CD14-positive monocyte (primary cell): ENCODE results near the gene YWHAE. TPM values are rescaled to one million over a fixed set of nuclear protein-coding genes. Genes with fewer than 3 reads are reported as not detected.
A peak's percentile ranks its signal among the peaks of the same experiment; 100 is the strongest.

Experiments
- DNase-seq, 3 donors: peaks; one replicate each; pipeline ENCODE4 v3.0.0-alpha.2; 2011 to 2022
- H2AFZ ChIP-seq: 2 replicates; pipeline ENCODE4 v1.6.0; 2012; ENCODE audit warnings: mild to moderate bottlenecking, low read depth, low read length, inconsistent platforms; ENCODE audit not compliant: insufficient read depth, poor library complexity, severe bottlenecking
- H3K27ac ChIP-seq, 2 donors: 1 replicate in 1 of 2; 2 replicates in 1 of 2; pipeline ENCODE4 v1.5.1; 2012 to 2013; ENCODE audit warnings: low read length in 2 of 2, control low read depth in 1 of 2, inconsistent platforms in 1 of 2, low read depth in 1 of 2, mild to moderate bottlenecking in 1 of 2
- H3K27me3 ChIP-seq, 2 donors: one replicate each; pipeline versions ENCODE4 v1.6.0 to v1.6.1; 2011 to 2013; ENCODE audit warnings: low read length in 2 of 2; ENCODE audit not compliant: control insufficient read depth in 2 of 2, insufficient read depth in 2 of 2
- H3K36me3 ChIP-seq, 2 donors: replicated peaks in 1 of 2; 1 replicate in 1 of 2; 2 replicates in 1 of 2; pipeline versions ENCODE4 v1.5.1 to v1.6.1; 2012 to 2013; ENCODE audit warnings: low read length in 2 of 2, control low read depth in 1 of 2, inconsistent platforms in 1 of 2, mild to moderate bottlenecking in 1 of 2; ENCODE audit not compliant: insufficient read depth in 2 of 2, control insufficient read depth in 1 of 2
- H3K4me1 ChIP-seq, 2 donors: 1 replicate in 1 of 2; 2 replicates in 1 of 2; pipeline versions ENCODE4 v1.5.1 to v1.6.1; 2012 to 2013; ENCODE audit warnings: low read length in 2 of 2, control low read depth in 1 of 2, inconsistent platforms in 1 of 2, mild to moderate bottlenecking in 1 of 2, moderate library complexity in 1 of 2; ENCODE audit not compliant: insufficient read depth in 2 of 2, control insufficient read depth in 1 of 2
- H3K4me2 ChIP-seq: replicated peaks from 2 replicates; pipeline ENCODE3; 2012; ENCODE audit warnings: low read length, moderate library complexity, mild to moderate bottlenecking; ENCODE audit not compliant: poor library complexity, severe bottlenecking; ENCODE audit errors: extremely low read depth
- H3K4me3 ChIP-seq, 3 experiments: fragments of 200-600 bp in 1 of 3; sonication (generic) in 1 of 3; replicated peaks in 1 of 3; 1 replicate in 2 of 3; 2 replicates in 1 of 3; pipeline ENCODE4 v1.5.1; 2011 to 2013; ENCODE audit warnings: low read length in 3 of 3, mild to moderate bottlenecking in 3 of 3, control low read depth in 2 of 3, low read depth in 2 of 3, inconsistent platforms in 1 of 3, moderate library complexity in 1 of 3
- H3K79me2 ChIP-seq: 2 replicates; pipeline ENCODE4 v1.6.0; 2012; ENCODE audit warnings: mild to moderate bottlenecking, control low read depth, inconsistent platforms, low read length, moderate library complexity; ENCODE audit not compliant: insufficient read depth
- H3K9ac ChIP-seq: 2 replicates; pipeline ENCODE4 v1.6.0; 2017; ENCODE audit warnings: low read length, mild to moderate bottlenecking; ENCODE audit not compliant: insufficient read depth, poor library complexity, severe bottlenecking
- H3K9me3 ChIP-seq, 2 donors: replicated peaks in 1 of 2; 1 replicate in 1 of 2; 2 replicates in 1 of 2; pipeline versions ENCODE4 v1.5.1 to v1.6.1; 2012 to 2013; ENCODE audit warnings: low read length in 2 of 2, control low read depth in 1 of 2; ENCODE audit not compliant: control insufficient read depth in 1 of 2, insufficient read depth in 1 of 2
- H4K20me1 ChIP-seq: 2 replicates; pipeline ENCODE4 v1.6.0; 2012; ENCODE audit warnings: mild to moderate bottlenecking, low read length, control low read depth, moderate library complexity; ENCODE audit not compliant: insufficient read depth
- H3K27ac Mint-ChIP-seq, 7 donors: one replicate each; pipeline ENCODE4 v1.8.0; 2020; ENCODE audit warnings: mild to moderate bottlenecking in 7 of 7, mixed read lengths in 7 of 7, moderate library complexity in 6 of 7, inconsistent platforms in 2 of 7
- H3K27me3 Mint-ChIP-seq, 3 donors: one replicate each; pipeline ENCODE4 v1.8.0; 2021 to 2022; ENCODE audit warnings: low read depth in 3 of 3, mild to moderate bottlenecking in 3 of 3, mixed read lengths in 3 of 3, moderate library complexity in 3 of 3, inconsistent platforms in 1 of 3
- H3K36me3 Mint-ChIP-seq, 2 donors: one replicate each; pipeline ENCODE4 v1.8.0; 2020; ENCODE audit warnings: mixed read lengths in 2 of 2, inconsistent platforms in 1 of 2, mild to moderate bottlenecking in 1 of 2
- H3K4me1 Mint-ChIP-seq: one replicate; pipeline ENCODE4 v1.8.0; 2020; ENCODE audit warnings: mild to moderate bottlenecking, mixed read lengths
- H3K4me3 Mint-ChIP-seq, 2 donors: one replicate each; pipeline ENCODE4 v1.8.0; 2020; ENCODE audit warnings: mild to moderate bottlenecking in 2 of 2, mixed read lengths in 2 of 2, moderate library complexity in 1 of 2
- H3K9me3 Mint-ChIP-seq, 7 donors: one replicate each; pipeline ENCODE4 v1.8.0; 2020 to 2022; ENCODE audit warnings: mixed read lengths in 7 of 7, mild to moderate bottlenecking in 6 of 7, moderate library complexity in 6 of 7, inconsistent platforms in 2 of 7
- WGBS: methylation state at CpG from one replicate; pipeline ENCODE4 v1.1.5; 2013; ENCODE audit warnings: missing lambda C conversion rate; ENCODE audit not compliant: insufficient coverage; 5-methylcytosine and 5-hydroxymethylcytosine counted together
- intact Hi-C, 2 donors: fragments of 100-400 bp; cut with micrococcal nuclease; formaldehyde crosslinking; loops; one replicate each; pipeline versions ENCODE4 v1.15.0 to v1.15.1; 2023
- polyA plus RNA-seq, 3 donors: library from polyadenylated mRNA; depleted of rRNA in 1 of 3; unstranded in 2 of 3; stranded (reverse) in 1 of 3; fragments of 300-500 nt in 2 of 3; fragments of >200 nt in 1 of 3; fragmentation: Illumina TruSeq in 2 of 3; gene quantifications; 1 replicate in 2 of 3; 2 replicates in 1 of 3; pipeline ENCODE4 v1.2.3, GENCODE V29; 2012 to 2021
- TF ChIP-seq, protein P1 (sequence below): fragments of 200-600 bp; IDR thresholded peaks from one replicate; pipeline ENCODE4 v1.8.0; 2022; ENCODE audit warnings: antibody characterized with exemption, mild to moderate bottlenecking

The YWHAE gene
- polyA plus RNA-seq, 3 donors: 165 to 185 (median 168) TPM

DNA sequence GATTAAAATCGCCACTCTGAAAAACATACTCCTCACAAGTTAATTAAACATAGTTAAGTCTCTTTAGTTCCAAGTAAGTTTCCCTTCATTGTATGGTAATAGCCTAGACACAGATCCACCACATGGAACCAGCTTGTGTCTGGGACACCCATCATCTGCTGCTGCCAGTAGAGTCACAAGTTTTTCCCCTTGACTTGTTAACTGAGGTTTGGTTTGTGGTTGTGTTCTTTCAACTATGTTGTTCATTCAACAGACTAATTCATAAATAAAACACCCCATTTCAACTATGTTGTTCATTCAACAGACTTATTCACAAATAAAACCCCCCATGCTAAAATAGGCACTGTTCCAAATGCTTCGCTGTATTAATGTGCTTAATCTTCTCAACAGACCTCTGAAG, 24.4 kb downstream of the YWHAE start:
- Histone ChIP-seq H3K9me3 (no peaks in the 10 kb centered on the region), H3K36me3 (peaks cover 7 to 41% of the 10 kb centered on the region in 2 donors), H3K27ac (peak overlapping the region in 1 of 2 donors; percentile 48), H2AFZ (no peak overlapping the region), H3K79me2 (peaks cover 100% of the 10 kb centered on the region), H3K4me2 (no peak overlapping the region), H3K9ac (no peak overlapping the region), H3K4me1 (no peaks in the 10 kb centered on the region), H3K27me3 (no peaks in the 10 kb centered on the region), H3K4me3 (no peak overlapping the region), H4K20me1 (peaks cover 100% of the 10 kb centered on the region)
- DNase-seq: no peak
- no peak overlapping the region for H3K4me3 Mint-ChIP-seq
- intact Hi-C loops: no loop called here
- TF ChIP-seq, protein P1, sequence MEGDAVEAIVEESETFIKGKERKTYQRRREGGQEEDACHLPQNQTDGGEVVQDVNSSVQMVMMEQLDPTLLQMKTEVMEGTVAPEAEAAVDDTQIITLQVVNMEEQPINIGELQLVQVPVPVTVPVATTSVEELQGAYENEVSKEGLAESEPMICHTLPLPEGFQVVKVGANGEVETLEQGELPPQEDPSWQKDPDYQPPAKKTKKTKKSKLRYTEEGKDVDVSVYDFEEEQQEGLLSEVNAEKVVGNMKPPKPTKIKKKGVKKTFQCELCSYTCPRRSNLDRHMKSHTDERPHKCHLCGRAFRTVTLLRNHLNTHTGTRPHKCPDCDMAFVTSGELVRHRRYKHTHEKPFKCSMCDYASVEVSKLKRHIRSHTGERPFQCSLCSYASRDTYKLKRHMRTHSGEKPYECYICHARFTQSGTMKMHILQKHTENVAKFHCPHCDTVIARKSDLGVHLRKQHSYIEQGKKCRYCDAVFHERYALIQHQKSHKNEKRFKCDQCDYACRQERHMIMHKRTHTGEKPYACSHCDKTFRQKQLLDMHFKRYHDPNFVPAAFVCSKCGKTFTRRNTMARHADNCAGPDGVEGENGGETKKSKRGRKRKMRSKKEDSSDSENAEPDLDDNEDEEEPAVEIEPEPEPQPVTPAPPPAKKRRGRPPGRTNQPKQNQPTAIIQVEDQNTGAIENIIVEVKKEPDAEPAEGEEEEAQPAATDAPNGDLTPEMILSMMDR: no peak
- no peaks in the 10 kb centered on the region for H3K27me3 Mint-ChIP-seq
- H3K27ac Mint-ChIP-seq: peak overlapping the region in 2 of 7 donors; percentile 8 to 88
- H3K9me3 Mint-ChIP-seq: no peaks in the 10 kb centered on the region
- WGBS: 86% methylated on average over 1 of the region's 2 CpGs
- peaks cover 46% of the 10 kb centered on the region for H3K4me1 Mint-ChIP-seq
- peaks cover 12 to 40% of the 10 kb centered on the region in 2 donors for H3K36me3 Mint-ChIP-seq

DNA sequence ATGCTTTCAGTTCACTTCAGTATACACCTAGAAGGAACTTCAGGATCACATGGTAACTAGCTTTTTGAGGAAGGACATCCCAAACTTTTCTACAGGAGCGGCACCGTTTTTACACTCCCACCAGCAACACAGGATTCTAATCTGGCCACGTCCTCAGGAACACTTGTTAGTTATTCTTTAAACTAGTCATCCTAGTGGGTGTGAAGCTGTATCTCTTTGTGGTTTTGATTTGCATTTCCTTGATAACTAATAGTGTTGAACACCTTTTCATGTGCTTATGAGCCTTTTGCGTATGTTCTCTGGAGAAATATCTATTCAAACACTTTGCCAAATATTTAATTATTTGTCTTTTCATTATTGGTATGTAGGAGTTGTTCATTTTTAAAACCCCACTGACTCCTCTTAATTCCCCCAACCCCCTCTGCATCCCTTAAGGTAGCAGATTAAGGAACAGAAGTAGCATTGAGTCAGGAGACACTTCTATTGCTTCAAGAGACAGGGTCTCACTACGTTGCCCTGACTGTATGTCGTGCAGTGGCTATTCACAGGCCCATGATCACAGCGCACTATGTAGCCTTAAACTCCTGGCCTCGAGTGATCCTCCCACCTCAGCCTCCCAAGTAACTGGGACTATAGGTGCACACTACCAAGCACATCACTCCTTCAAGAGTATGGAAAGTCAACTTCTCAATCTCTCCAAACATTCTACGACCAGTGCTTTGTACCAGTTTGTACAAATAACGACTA, 25.4 kb downstream of the YWHAE start:
- no peaks in the 10 kb centered on the region for H3K9me3 ChIP-seq
- H3K27ac Mint-ChIP-seq: peak overlapping the region in 3 of 7 donors; percentile 13 to 61 (median 47)
- intact Hi-C loops: no loop called here
- no peaks in the 10 kb centered on the region for H3K27me3 ChIP-seq
- no peaks in the 10 kb centered on the region for H3K27me3 Mint-ChIP-seq
- no peak overlapping the region for H3K9ac ChIP-seq
- peaks cover 12 to 33% of the 10 kb centered on the region in 2 donors for H3K36me3 Mint-ChIP-seq
- no peak overlapping the region for H3K4me3 Mint-ChIP-seq
- no peak for DNase-seq
- 100% methylated on average over 5 of the region's 10 CpGs for WGBS
- no peaks in the 10 kb centered on the region for H3K9me3 Mint-ChIP-seq
- H3K4me3 ChIP-seq: no peak overlapping the region
- no peak overlapping the region for H2AFZ ChIP-seq
- H3K4me2 ChIP-seq: no peak overlapping the region
- peaks cover 100% of the 10 kb centered on the region for H4K20me1 ChIP-seq
- H3K36me3 ChIP-seq: peaks cover 7 to 41% of the 10 kb centered on the region in 2 donors
- peak overlapping the region in 1 of 2 donors; percentile 3 for H3K27ac ChIP-seq
- H3K4me1 Mint-ChIP-seq: peaks cover 39% of the 10 kb centered on the region
- H3K4me1 ChIP-seq: no peaks in the 10 kb centered on the region
- peaks cover 100% of the 10 kb centered on the region for H3K79me2 ChIP-seq
- TF ChIP-seq, protein P1: no peak
